H1 (cell line): ENCODE results near the gene TMEM178B.

Experiments
- ASH2L ChIP-seq: fragments of 200-600, 300-600 bp; sonication (generic); IDR thresholded peaks from one replicate; pipeline ENCODE4 v1.7.1; 2017; ENCODE audit warnings: low read length
- CHD2 ChIP-seq: IDR thresholded peaks from 2 replicates; pipeline ENCODE4 v1.6.1; 2012; ENCODE audit warnings: low read length, improper control_type of control experiment
- EGR1 ChIP-seq: IDR thresholded peaks from 2 replicates; pipeline ENCODE4 v1.6.1; 2011; ENCODE audit warnings: low read depth, low read length, borderline replicate concordance
- EP300 ChIP-seq, 2 experiments: IDR thresholded peaks; 1 replicate in 1 of 2; 2 replicates in 1 of 2; pipeline ENCODE4 v1.6.1; 2011 to 2012; ENCODE audit warnings: low read depth in 2 of 2, low read length in 2 of 2, mild to moderate bottlenecking in 2 of 2, borderline replicate concordance in 1 of 2, inconsistent platforms in 1 of 2, moderate library complexity in 1 of 2
- EZH2 ChIP-seq: fragments of 200-600 bp; sonication (generic); IDR thresholded peaks from 2 replicates; pipeline ENCODE4 v1.7.1; 2012; ENCODE audit warnings: low read depth, mild to moderate bottlenecking, moderate library complexity, low read length, inconsistent platforms; ENCODE audit not compliant: severe bottlenecking
- JUN ChIP-seq: IDR thresholded peaks from 2 replicates; pipeline ENCODE4 v1.6.1; 2011; ENCODE audit warnings: low read depth, mild to moderate bottlenecking, improper control_type of control experiment, low read length
- NRF1 ChIP-seq: IDR thresholded peaks from 2 replicates; pipeline ENCODE4 v1.6.1; 2011; ENCODE audit warnings: mild to moderate bottlenecking, low read depth, low read length, improper control_type of control experiment
- POLR2A ChIP-seq, 2 experiments: IDR thresholded peaks; 1 replicate in 1 of 2; 2 replicates in 1 of 2; pipeline ENCODE4 v1.6.1; 2011; ENCODE audit warnings: low read depth in 2 of 2, low read length in 2 of 2, mild to moderate bottlenecking in 2 of 2; ENCODE audit errors: control extremely low read depth in 1 of 2
- POLR2AphosphoS5 ChIP-seq: IDR thresholded peaks from 2 replicates; pipeline ENCODE4 v1.6.1; 2011; ENCODE audit warnings: low read depth, low read length
- POU5F1 ChIP-seq: IDR thresholded peaks from 2 replicates; pipeline ENCODE4 v1.6.1; 2011; ENCODE audit warnings: low read depth, mild to moderate bottlenecking, low read length, moderate library complexity
- RAD21 ChIP-seq, 2 experiments: IDR thresholded peaks in 1 of 2; conservative IDR thresholded peaks in 1 of 2; 2 replicates each; pipeline ENCODE4 v1.6.1; 2011; ENCODE audit warnings: low read depth in 2 of 2, low read length in 2 of 2, improper control_type of control experiment in 1 of 2, inconsistent platforms in 1 of 2, mild to moderate bottlenecking in 1 of 2, moderate library complexity in 1 of 2
- SP1 ChIP-seq: IDR thresholded peaks from 2 replicates; pipeline ENCODE4 v1.6.1; 2011; ENCODE audit warnings: low read depth, low read length
- TF ChIP-seq, protein P1 (sequence below), 3 experiments: IDR thresholded peaks; 1 replicate in 2 of 3; 2 replicates in 1 of 3; pipeline versions ENCODE4 v1.5.1 to v1.6.1; 2011; ENCODE audit warnings: low read length in 3 of 3, mild to moderate bottlenecking in 3 of 3, inconsistent platforms in 2 of 3, low read depth in 1 of 3, moderate library complexity in 1 of 3; ENCODE audit not compliant: insufficient read depth in 1 of 3; ENCODE audit errors: control extremely low read depth in 1 of 3

DNA sequence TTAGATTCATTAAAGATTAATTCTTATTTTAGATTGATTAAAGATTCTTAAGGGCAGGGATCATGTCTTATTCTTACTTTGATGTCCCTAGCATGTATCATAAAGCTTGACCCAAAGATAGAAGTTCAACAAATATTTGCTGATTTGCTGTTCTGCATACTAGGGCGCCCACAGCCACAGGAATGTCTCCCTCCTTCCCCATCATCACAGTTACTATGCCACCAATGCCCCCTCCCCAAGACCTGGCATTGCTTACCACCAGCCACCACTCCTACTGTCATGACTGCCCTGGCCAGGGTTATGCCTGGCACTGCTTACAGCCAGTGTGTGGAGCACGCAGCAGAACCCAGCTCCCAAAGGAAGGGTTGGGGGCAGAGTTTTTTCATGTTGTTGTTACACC, 390.7 kb downstream of the TMEM178B start:
- TF ChIP-seq EZH2 (no peak), CHD2 (no peak), EGR1 (no peak), SP1 (no peak), POU5F1 (no peak), NRF1 (no peak), ASH2L (no peak), POLR2AphosphoS5 (no peak), RAD21 (IDR thresholded peaks at IDR 0.05 in 1 of 2, conservative IDR thresholded peaks at IDR 0.05 in 1 of 2; ENCODE audit: low read depth in 2 of 2, low read length in 2 of 2) (no peak), EP300 (IDR thresholded peaks at IDR 0.05; ENCODE audit: borderline replicate concordance in 1 of 2, low read depth in 2 of 2, low read length in 2 of 2) (no peak), POLR2A (IDR thresholded peaks at IDR 0.05; ENCODE audit: control extremely low read depth in 1 of 2, low read depth in 2 of 2, low read length in 2 of 2) (no peak), JUN (no peak)
- TF ChIP-seq, protein P1, sequence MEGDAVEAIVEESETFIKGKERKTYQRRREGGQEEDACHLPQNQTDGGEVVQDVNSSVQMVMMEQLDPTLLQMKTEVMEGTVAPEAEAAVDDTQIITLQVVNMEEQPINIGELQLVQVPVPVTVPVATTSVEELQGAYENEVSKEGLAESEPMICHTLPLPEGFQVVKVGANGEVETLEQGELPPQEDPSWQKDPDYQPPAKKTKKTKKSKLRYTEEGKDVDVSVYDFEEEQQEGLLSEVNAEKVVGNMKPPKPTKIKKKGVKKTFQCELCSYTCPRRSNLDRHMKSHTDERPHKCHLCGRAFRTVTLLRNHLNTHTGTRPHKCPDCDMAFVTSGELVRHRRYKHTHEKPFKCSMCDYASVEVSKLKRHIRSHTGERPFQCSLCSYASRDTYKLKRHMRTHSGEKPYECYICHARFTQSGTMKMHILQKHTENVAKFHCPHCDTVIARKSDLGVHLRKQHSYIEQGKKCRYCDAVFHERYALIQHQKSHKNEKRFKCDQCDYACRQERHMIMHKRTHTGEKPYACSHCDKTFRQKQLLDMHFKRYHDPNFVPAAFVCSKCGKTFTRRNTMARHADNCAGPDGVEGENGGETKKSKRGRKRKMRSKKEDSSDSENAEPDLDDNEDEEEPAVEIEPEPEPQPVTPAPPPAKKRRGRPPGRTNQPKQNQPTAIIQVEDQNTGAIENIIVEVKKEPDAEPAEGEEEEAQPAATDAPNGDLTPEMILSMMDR (IDR thresholded peaks at IDR 0.05; ENCODE audit: control extremely low read depth in 1 of 3, insufficient read depth in 1 of 3, low read depth in 1 of 3, low read length in 3 of 3): no peak
